ENCODE measurements around the gene AGRP.
A peak's percentile ranks its signal among the peaks of the same experiment; 100 is the strongest.

The AGRP gene

GRCh38 chr16:67463059-67463458 lies 20.3 kb downstream of the AGRP start:
- DNase-seq (ENCODE audit: low spot score) = no peak

GRCh38 chr16:67462279-67462655 lies 21.1 kb downstream of the AGRP start:
- no peak for DNase-seq (ENCODE audit: low spot score)

GRCh38 chr16:67461600-67462278 lies 21.6 kb downstream of the AGRP start:
- no peak for DNase-seq (ENCODE audit: low spot score)

GRCh38 chr16:67460961-67461360 lies 22.4 kb downstream of the AGRP start:
- no peak for DNase-seq (ENCODE audit: low spot score)

GRCh38 chr16:67460168-67460567 lies 23.2 kb downstream of the AGRP start:
- DNase-seq (ENCODE audit: low spot score) = no peak

- no peak for DNase-seq (ENCODE audit: low spot score)
Measured at GRCh38 chr16:67459861-67460150, 23.5 kb downstream of the AGRP start.

- DNase-seq (ENCODE audit: low spot score) = no peak
Measured at GRCh38 chr16:67459066-67459860, 24.1 kb downstream of the AGRP start.

- DNase-seq (ENCODE audit: low spot score) = no peak
Measured at GRCh38 chr16:67458121-67458641, 25.2 kb downstream of the AGRP start.

- no peak for DNase-seq (ENCODE audit: low spot score)
Measured at GRCh38 chr16:67457611-67458010, 25.7 kb downstream of the AGRP start.

GRCh38 chr16:67456391-67457081 lies 26.8 kb downstream of the AGRP start:
- no peak for DNase-seq (ENCODE audit: low spot score)

GRCh38 chr16:67454852-67455251 lies 28.5 kb downstream of the AGRP start:
- DNase-seq (ENCODE audit: low spot score) = no peak

GRCh38 chr16:67454104-67454503 lies 29.2 kb downstream of the AGRP start:
- DNase-seq (ENCODE audit: low spot score) = no peak

GRCh38 chr16:67451704-67452435 lies 31.5 kb downstream of the AGRP start:
- DNase-seq (ENCODE audit: low spot score) = no peak

- DNase-seq (ENCODE audit: low spot score) = no peak
Measured at GRCh38 chr16:67451061-67451703, 32.2 kb downstream of the AGRP start.

- DNase-seq (ENCODE audit: low spot score) = no peak
Measured at GRCh38 chr16:67449739-67450138, 33.6 kb downstream of the AGRP start.

- no peak for DNase-seq (ENCODE audit: low spot score)
Measured at GRCh38 chr16:67449336-67449735, 34.0 kb downstream of the AGRP start.

- no peak for DNase-seq (ENCODE audit: low spot score)
Measured at GRCh38 chr16:67448580-67448979, 34.8 kb downstream of the AGRP start.

- DNase-seq (ENCODE audit: low spot score) = peak; percentile 86
Measured at GRCh38 chr16:67447508-67448076, 35.8 kb downstream of the AGRP start.

GRCh38 chr16:67446968-67447507 lies 36.3 kb downstream of the AGRP start:
- DNase-seq (ENCODE audit: low spot score) = no peak

- no peak for DNase-seq (ENCODE audit: low spot score)
Measured at GRCh38 chr16:67445913-67446907, 37.1 kb downstream of the AGRP start.
